ELF-1 (cell line): ENCODE data around the gene DGUOK.
A peak's percentile ranks its signal among the peaks of the same experiment; 100 is the strongest.
"Not testable (repeated sequence)": the region's sequence is repeated elsewhere in the genome, so short reads cannot be mapped to it uniquely, and the experiment has no call there.

Experiments used
- DNase-seq: peaks from one replicate; pipeline ENCODE4 v3.0.0-alpha.2; 2016; ENCODE audit warnings: low read depth, low spot score

DGUOK gene

GRCh38 chr2:73920577-73921545 lies 5.8 kb upstream of the DGUOK start:
- peak; percentile 79 for DNase-seq

- DNase-seq: no peak
Measured at GRCh38 chr2:73921581-73921980, 5.1 kb upstream of the DGUOK start.

- DNase-seq: no peak
Measured at GRCh38 chr2:73922681-73923080, 4.0 kb upstream of the DGUOK start.

GRCh38 chr2:73925033-73925704 lies 1.5 kb upstream of the DGUOK start:
- DNase-seq: no peak

- DNase-seq: peak; percentile 62
Measured at GRCh38 chr2:73925853-73926492, 707 bp upstream of the DGUOK start.

GRCh38 chr2:73927344-73927743 lies 664 bp downstream of the DGUOK start:
- no peak for DNase-seq

- no peak for DNase-seq
Measured at GRCh38 chr2:73928963-73929347, 2.3 kb downstream of the DGUOK start.

GRCh38 chr2:73930386-73930785 lies 3.7 kb downstream of the DGUOK start:
- no peak for DNase-seq

GRCh38 chr2:73931531-73932500 lies 5.1 kb downstream of the DGUOK start:
- no peak for DNase-seq

GRCh38 chr2:73933194-73933593 lies 6.5 kb downstream of the DGUOK start:
- DNase-seq: no peak

GRCh38 chr2:73935641-73936040 lies 9.0 kb downstream of the DGUOK start:
- DNase-seq: no peak

GRCh38 chr2:73937103-73937885 lies 10.6 kb downstream of the DGUOK start:
- no peak for DNase-seq

- DNase-seq: no peak
Measured at GRCh38 chr2:73937899-73938298, 11.2 kb downstream of the DGUOK start.

GRCh38 chr2:73938718-73939352 lies 12.2 kb downstream of the DGUOK start:
- no peak for DNase-seq

GRCh38 chr2:73939419-73939818 lies 12.7 kb downstream of the DGUOK start:
- DNase-seq: peak; percentile 12

GRCh38 chr2:73940066-73940465 lies 13.4 kb downstream of the DGUOK start:
- DNase-seq: not testable (repeated sequence)

GRCh38 chr2:73942664-73943063 lies 16.0 kb downstream of the DGUOK start:
- no peak for DNase-seq

- DNase-seq: no peak
Measured at GRCh38 chr2:73944714-73945113, 18.0 kb downstream of the DGUOK start.

- DNase-seq: no peak
Measured at GRCh38 chr2:73946215-73946614, 19.5 kb downstream of the DGUOK start.

GRCh38 chr2:73946666-73947065 lies 20.0 kb downstream of the DGUOK start:
- DNase-seq: no peak
